Liver (tissue), 9 donors: ENCODE measurements around the gene NFIA. TPM values are rescaled to one million over a fixed set of nuclear protein-coding genes. Genes with fewer than 3 reads are reported as not detected.

Source experiments
- DNase-seq: peaks from one replicate; pipeline ENCODE4 v3.0.0-alpha.2; 2017; ENCODE audit warnings: low spot score
- H3K27ac ChIP-seq, 2 donors: one replicate each; pipeline ENCODE4 v1.7.0; 2013; ENCODE audit warnings: inconsistent platforms in 2 of 2, low read length in 2 of 2, control low read depth in 1 of 2, low read depth in 1 of 2, mild to moderate bottlenecking in 1 of 2
- H3K27me3 ChIP-seq, 4 donors: one replicate each; pipeline versions ENCODE4 v1.6.1 to v1.7.0; 2013; ENCODE audit warnings: low read length in 3 of 4, inconsistent platforms in 1 of 4, mild to moderate bottlenecking in 1 of 4, moderate library complexity in 1 of 4; ENCODE audit not compliant: control insufficient read depth in 4 of 4, insufficient read depth in 4 of 4
- H3K36me3 ChIP-seq, 4 donors: one replicate each; pipeline versions ENCODE4 v1.6.1 to v1.7.0; 2013; ENCODE audit warnings: low read length in 3 of 4, mild to moderate bottlenecking in 3 of 4, low read depth in 1 of 4, moderate library complexity in 1 of 4; ENCODE audit not compliant: control insufficient read depth in 4 of 4, insufficient read depth in 3 of 4
- H3K4me1 ChIP-seq, 4 donors: one replicate each; pipeline versions ENCODE4 v1.6.1 to v1.7.0; 2013; ENCODE audit warnings: low read length in 3 of 4, mild to moderate bottlenecking in 3 of 4, moderate library complexity in 1 of 4; ENCODE audit not compliant: control insufficient read depth in 4 of 4, insufficient read depth in 4 of 4
- H3K4me3 ChIP-seq, 3 donors: one replicate each; pipeline versions ENCODE4 v1.6.1 to v1.7.0; 2013; ENCODE audit warnings: low read length in 3 of 3, control low read depth in 1 of 3, low read depth in 1 of 3, mild to moderate bottlenecking in 1 of 3
- H3K9ac ChIP-seq, 2 donors: one replicate each; pipeline ENCODE4 v1.7.0; 2013; ENCODE audit warnings: low read length in 2 of 2, mild to moderate bottlenecking in 2 of 2, moderate library complexity in 2 of 2, control low read depth in 1 of 2, low read depth in 1 of 2
- H3K9me3 ChIP-seq, 4 donors: one replicate each; pipeline versions ENCODE4 v1.6.1 to v1.7.0; 2013; ENCODE audit warnings: low read length in 3 of 4; ENCODE audit not compliant: control insufficient read depth in 4 of 4
- CTCF ChIP-seq: fragments of 150-350 bp; IDR thresholded peaks from 2 replicates; pipeline ENCODE4 v1.5.1; 2017; ENCODE audit warnings: improper control_type of control experiment, low read depth, low read length; ENCODE audit not compliant: missing input control
- FOXA1 ChIP-seq: IDR thresholded peaks from 2 replicates; pipeline ENCODE4 v1.6.1; 2016; ENCODE audit warnings: antibody characterized with exemption
- HNF4A ChIP-seq, 2 donors: conservative IDR thresholded peaks; 2 replicates each; pipeline ENCODE4 v1.6.1; 2016; ENCODE audit warnings: antibody characterized with exemption in 2 of 2, mild to moderate bottlenecking in 2 of 2
- HNF4G ChIP-seq: IDR thresholded peaks from 2 replicates; pipeline ENCODE4 v1.6.1; 2016; ENCODE audit warnings: antibody characterized with exemption
- JUND ChIP-seq, 2 donors: IDR thresholded peaks; 2 replicates each; pipeline ENCODE4 v1.6.1; 2016; ENCODE audit warnings: antibody characterized with exemption in 2 of 2
- REST ChIP-seq: IDR thresholded peaks from 2 replicates; pipeline ENCODE4 v1.6.1; 2016; ENCODE audit warnings: antibody characterized with exemption, mild to moderate bottlenecking
- RXRA ChIP-seq, 2 donors: IDR thresholded peaks; 2 replicates each; pipeline ENCODE4 v1.6.1; 2017 to 2018; ENCODE audit warnings: antibody characterized with exemption in 2 of 2, mild to moderate bottlenecking in 1 of 2
- SP1 ChIP-seq: IDR thresholded peaks from 2 replicates; pipeline ENCODE4 v1.6.1; 2018; ENCODE audit warnings: antibody characterized with exemption, mild to moderate bottlenecking
- ZBTB33 ChIP-seq: IDR thresholded peaks from 2 replicates; pipeline ENCODE4 v1.6.1; 2016; ENCODE audit warnings: antibody characterized with exemption
- WGBS: extraction: QIAGEN DNeasy Blood & Tissue Kit; methylation state at CpG from one replicate; pipeline ENCODE4 v1.1.7; 2013; 5-methylcytosine and 5-hydroxymethylcytosine counted together
- polyA plus RNA-seq, 2 donors: library from polyadenylated mRNA; stranded (reverse) in 1 of 2; unstranded in 1 of 2; fragments of 200-250 nt in 1 of 2; fragments of >200 nt in 1 of 2; fragmentation: Nextera tagmentation in 1 of 2; extraction: Ambion mirVana in 1 of 2; gene quantifications; one replicate each; pipeline versions ENCODE4 v1.2.1 to v1.2.3, GENCODE V29; 2013 to 2015
- total RNA-seq, 2 donors: library from RNA; depleted of rRNA; stranded (reverse); fragments of >200 nt; gene quantifications; one replicate each; pipeline ENCODE4 v1.2.3, GENCODE V29; 2014
- donor health status: healthy.
- donor health status: healthy.
- donor health status: healthy.
- donor health status: healthy.
- donor health status: healthy.

The NFIA gene
- total and polyA plus RNA-seq, 4 donors = 6.8 to 53.7 (median 22.2) TPM

GRCh38 chr1:61315011-61315410 is 232.7 kb downstream of the NFIA start:
- no peak for DNase-seq
- Histone ChIP-seq H3K9ac (no peak overlapping the region), H3K36me3 (peaks cover 0 to 4% (median 0%) of the 10 kb centered on the region in 4 donors), H3K27me3 (no peaks in the 10 kb centered on the region), H3K4me1 (peaks cover 2 to 9% (median 6%) of the 10 kb centered on the region in 4 donors), H3K9me3 (no peaks in the 10 kb centered on the region), H3K27ac (no peak overlapping the region), H3K4me3 (no peak overlapping the region)
- TF ChIP-seq HNF4A (conservative IDR thresholded peaks at IDR 0.05) = no peak
- no peak for TF ChIP-seq SP1
- no peak for TF ChIP-seq FOXA1
- 95% methylated on average over 4 of the region's 4 CpGs for WGBS

GRCh38 chr1:61316493-61316892 is 234.1 kb downstream of the NFIA start:
- Histone ChIP-seq H3K9ac (no peak overlapping the region), H3K36me3 (peaks cover 0 to 4% (median 0%) of the 10 kb centered on the region in 4 donors), H3K27me3 (no peaks in the 10 kb centered on the region), H3K27ac (no peak overlapping the region), H3K4me3 (no peak overlapping the region), H3K9me3 (no peaks in the 10 kb centered on the region), H3K4me1 (peaks cover 2 to 16% (median 14%) of the 10 kb centered on the region in 4 donors)
- TF ChIP-seq CTCF = no peak
- no peak for TF ChIP-seq FOXA1
- no peak for TF ChIP-seq HNF4A (conservative IDR thresholded peaks at IDR 0.05)
- TF ChIP-seq REST = no peak
- no peak for TF ChIP-seq RXRA (IDR thresholded peaks at IDR 0.05)
- TF ChIP-seq JUND (IDR thresholded peaks at IDR 0.05) = no peak
- no peak for TF ChIP-seq HNF4G
- no peak for TF ChIP-seq ZBTB33
- DNase-seq = no peak
- 85% methylated on average over 7 of the region's 7 CpGs for WGBS
